HG02970 (cell line): Measurements from ENCODE around the gene SLC29A2.

ENCODE experiments used
- ATAC-seq: cut with Tn5 transposase; IDR thresholded peaks from one replicate; pipeline ENCODE4 v1.9.1; 2021; ENCODE audit warnings: mild to moderate bottlenecking, moderate library complexity, moderate number of reproducible peaks; ENCODE audit not compliant: unreplicated experiment, low FRiP score

The SLC29A2 gene

GRCh38 chr11:66335531-66336233, 35.9 kb downstream of the SLC29A2 start:
- ATAC-seq = no peak

DNA sequence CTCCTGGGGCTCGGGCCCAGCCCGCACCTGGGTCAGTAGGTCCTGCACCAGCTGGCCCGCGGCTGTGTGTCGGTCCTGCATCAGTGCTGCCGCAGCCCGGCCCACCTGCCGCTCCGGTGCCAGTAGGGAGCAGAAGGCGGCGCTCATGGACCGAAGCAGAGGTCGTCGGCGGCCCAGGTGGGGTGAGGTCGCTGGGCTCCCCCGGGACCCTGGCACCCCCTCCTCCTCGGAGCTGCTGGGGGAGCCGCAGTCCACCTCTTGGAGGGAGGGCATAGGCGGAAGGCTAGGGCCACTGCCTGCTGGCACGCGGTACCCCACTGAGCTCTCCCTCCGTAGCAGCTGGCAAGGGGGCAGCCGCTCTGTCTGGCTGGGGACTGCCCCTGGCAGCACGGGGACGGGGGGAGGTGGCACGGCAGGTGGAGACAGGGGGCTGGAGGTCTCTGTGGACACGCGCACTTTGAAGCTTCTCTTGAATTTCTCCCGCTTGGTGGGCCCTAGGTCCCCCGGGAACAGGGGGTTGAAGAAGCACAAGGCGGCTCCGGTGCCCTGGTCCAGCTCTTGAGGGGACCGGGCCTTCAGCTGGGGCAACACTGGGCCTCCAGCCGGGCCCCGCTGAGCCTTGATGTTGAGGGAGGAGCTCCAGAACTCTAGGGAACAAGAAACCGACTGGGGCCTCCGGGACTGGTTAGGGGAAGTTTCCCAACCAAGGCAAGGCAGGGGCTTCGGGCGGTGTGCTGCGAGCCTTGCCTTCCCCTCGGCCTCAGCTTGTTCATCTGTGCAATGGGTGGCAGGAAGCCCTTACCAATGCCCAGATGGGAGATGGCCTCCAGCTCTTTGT, 36.7 kb downstream of the SLC29A2 start:
- no peak for ATAC-seq

GRCh38 chr11:66333896-66334604, 37.5 kb downstream of the SLC29A2 start:
- no peak for ATAC-seq

- ATAC-seq = no peak
These were observed 38.2 kb downstream of the SLC29A2 start for GRCh38 chr11:66333220-66333877.

- no peak for ATAC-seq
These were observed 39.0 kb downstream of the SLC29A2 start for GRCh38 chr11:66332371-66333219.

DNA sequence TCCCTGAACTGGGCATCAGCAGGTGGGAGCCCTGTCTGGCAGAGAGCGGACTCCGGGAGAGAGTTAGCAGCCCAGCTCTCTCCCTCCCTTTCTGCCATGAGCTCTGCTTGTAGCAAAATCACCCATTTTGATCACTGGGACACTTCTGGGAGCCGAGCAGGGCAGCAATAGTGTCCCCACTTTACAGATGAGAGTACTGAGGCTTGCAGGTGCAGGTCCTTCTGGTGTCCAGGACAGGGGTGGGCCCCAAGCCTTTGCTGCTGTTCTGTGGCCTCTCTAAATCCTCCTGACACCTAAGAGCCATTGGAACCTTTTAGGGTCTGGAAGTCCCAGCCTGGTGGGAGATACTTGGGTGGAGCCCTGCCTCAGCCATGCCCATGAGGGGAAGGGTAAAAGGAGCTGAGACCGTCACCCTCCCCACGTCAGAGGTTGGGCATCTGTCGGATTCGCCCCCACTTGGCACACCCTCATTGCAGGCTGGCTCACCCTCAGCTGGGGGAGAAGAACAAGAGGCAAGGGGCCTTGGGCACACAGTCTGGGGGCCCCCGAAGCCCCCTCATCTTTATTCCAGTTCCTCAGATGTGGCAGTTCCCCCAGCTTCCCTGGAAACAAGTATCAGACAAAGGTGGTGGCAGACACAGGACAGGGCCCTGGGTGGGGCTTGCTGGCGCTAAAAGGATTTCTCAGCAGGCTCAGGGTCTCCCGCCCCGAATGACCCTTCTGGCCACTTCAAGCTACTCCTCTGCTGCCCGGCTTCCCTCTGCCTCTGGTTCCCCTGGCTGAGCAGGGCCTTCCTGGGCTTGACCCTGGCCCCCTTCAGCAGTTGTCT, 39.8 kb downstream of the SLC29A2 start:
- no peak for ATAC-seq

GRCh38 chr11:66330931-66331330, 40.6 kb downstream of the SLC29A2 start:
- no peak for ATAC-seq

GRCh38 chr11:66329165-66329673, 42.3 kb downstream of the SLC29A2 start:
- ATAC-seq = no peak

DNA sequence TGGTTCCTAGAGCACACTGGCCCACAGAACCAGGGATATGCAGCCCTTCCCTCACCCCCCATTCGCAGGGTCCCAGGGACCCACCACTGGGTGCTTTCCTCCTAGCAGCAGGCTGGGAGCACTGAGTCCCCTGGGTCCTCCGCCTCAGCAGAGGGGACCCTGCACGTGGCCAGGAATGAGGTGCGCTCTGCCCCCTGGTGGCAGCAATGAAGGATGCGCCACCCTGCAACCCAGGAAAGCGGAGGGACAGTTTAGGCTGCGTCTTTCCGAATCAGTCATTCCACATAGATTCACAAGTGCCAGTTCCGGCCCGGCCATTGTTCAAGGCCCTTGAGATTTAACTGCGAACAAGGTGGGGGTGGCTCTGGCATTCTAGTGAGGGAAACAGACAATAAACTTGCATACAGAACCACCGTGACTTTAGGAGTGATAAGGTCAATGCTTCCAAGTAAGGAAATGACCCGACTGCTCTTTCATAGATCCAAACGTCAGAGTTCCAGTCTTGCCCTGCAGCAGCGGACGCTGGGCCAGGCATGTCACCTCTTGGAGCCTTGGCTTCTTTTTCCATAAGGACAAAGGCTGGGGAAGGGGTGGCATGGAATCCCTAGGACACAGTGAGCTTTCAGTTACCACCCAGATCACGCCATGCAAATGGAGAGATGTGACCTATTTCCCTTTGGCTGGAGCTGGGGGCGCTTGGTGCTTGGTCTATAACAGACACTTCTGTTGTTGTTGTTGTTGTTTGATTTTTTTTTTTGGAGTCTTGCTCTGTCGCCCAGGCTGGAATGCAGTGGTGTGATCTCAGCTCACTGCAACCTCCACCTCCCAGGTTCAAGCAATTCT, 43.0 kb downstream of the SLC29A2 start:
- ATAC-seq = no peak

DNA sequence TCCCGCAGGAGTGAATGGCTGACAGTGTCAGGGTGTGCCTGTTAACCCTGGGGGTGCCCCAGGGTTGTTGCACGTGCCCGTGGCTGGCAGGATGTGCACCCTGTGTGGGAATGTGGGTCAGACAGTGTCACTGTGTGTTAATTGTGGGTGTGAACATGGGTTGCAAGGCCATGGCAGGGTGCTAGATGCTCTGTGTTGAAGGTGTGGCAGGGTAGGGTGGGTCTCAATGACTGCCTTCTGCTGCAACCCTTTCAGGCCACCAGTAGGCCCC, 43.6 kb downstream of the SLC29A2 start:
- ATAC-seq = no peak

DNA sequence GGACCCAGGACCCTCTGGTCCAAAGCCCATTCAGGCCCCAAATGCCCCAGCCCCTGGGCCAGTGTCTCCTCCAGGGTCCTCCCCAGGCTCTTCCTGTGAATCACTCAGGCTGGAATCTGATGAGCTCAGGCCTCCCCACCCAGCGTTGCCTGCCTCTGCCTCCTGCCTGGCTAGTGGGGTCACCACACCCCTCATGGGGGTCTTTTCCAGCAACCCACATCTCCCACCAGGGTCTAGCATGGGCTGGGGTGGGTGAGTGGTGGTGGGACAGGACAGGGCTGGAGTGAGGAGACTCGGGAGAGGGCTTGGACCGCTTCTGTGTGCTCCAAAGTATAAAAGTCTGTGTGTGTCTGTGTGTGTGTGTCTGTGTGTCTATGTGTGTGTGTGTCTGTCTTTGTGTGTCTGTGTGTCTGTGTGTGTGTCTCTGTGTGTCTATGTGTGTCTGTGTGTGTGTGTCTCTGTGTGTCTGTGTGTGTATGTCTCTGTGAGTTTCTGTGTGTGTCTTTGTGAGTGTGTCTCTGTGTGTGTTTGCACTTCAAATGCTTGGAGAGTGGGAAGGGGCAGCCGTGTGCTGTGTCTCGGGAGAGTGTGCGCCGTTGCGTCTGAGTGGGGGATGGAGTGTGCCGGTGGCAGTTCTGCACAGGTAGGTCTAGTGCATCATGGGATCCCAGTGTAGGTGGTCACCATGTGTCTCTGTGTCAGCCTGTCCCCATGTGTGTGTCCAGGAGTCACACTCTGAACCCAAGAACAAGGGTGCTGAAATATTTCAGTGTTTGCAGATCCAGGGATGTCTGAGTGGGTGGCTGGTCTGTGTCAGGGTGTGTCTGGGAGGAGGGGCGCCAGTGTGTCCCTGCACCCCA, 44.2 kb downstream of the SLC29A2 start:
- ATAC-seq = no peak

- no peak for ATAC-seq
These were observed 45.1 kb downstream of the SLC29A2 start for GRCh38 chr11:66326261-66327111.

GRCh38 chr11:66325263-66325671, 46.3 kb downstream of the SLC29A2 start:
- ATAC-seq = no peak

DNA sequence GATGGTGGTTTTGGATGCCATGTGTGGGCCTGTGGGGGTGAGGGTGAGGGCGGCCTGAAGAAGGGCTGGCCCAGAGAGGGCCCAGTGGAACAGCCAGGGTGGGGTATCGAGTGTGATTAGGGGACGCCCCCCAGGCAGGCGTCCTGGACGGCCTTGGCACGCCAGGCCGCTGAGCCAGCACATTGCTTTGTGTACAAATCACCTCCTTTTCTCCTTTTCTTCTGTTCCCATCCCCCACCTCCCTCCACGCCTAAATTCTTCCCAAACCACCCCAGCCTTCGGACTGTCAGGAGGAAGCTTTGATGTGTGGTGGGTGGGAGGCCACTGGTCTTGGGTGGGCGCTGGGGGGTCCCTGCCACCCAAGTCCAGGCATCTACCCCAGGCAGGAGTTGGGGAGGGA, 46.9 kb downstream of the SLC29A2 start:
- no peak for ATAC-seq

GRCh38 chr11:66323684-66324083, 47.9 kb downstream of the SLC29A2 start:
- ATAC-seq = no peak

DNA sequence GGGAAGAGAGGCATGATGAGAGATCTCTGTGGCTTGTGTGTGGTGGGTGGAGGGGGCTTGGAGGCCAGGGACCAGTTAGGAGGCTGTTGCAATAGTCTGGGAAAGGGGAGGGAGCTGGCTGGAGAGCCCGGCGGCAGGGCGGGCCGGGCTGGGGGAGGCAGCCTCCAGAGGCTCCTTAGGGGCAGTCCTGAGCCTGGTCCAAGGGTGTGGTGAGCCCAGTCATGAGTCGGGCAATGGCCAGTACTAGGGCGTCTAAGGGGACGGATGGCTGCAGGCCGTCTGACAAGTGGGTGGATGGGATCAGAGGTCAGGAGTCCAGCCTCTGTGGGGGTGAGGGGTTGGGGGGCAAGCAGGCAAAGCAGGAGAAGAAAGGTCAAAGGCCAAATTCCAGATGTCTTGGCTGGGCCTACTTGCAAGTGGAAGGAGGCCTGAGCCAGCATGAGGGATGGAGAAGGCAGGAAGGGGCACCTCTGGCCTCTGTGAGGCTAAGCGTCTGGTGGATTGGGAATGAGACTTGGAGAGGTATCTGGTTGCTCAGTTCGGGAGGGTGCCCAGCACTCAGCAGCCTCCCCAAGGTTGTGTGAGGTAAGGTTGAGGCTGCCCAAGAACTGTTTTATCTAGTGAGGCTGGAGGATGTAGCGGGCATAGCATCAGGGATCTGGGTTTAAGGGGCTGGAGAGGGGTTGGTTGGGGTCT, 48.7 kb downstream of the SLC29A2 start:
- no peak for ATAC-seq
